K562 (cell line): ENCODE measurements around the gene USP37. TPM values are rescaled to one million over a fixed set of nuclear protein-coding genes. Genes with fewer than 3 reads are reported as not detected.

Experiments
- ARHGAP35 ChIP-seq: fragments of 450-650 bp; IDR thresholded peaks from 2 replicates; pipeline ENCODE4 v1.6.1; 2018; ENCODE audit not compliant: partially characterized antibody
- BDP1 ChIP-seq: IDR thresholded peaks from 3 replicates; pipeline ENCODE4 v1.6.1; 2011; ENCODE audit not compliant: insufficient read length, insufficient read depth
- CCNT2 ChIP-seq: IDR thresholded peaks from 2 replicates; pipeline ENCODE4 v1.6.1; 2011; ENCODE audit warnings: borderline replicate concordance, low read depth, mild to moderate bottlenecking, moderate library complexity, mixed read lengths, low read length; ENCODE audit not compliant: insufficient read length; ENCODE audit errors: extremely low read depth
- CREB1 ChIP-seq, 2 experiments: sonication (generic) in 1 of 2; formaldehyde crosslinking in 1 of 2; IDR thresholded peaks; 2 replicates each; pipeline versions ENCODE4 v1.6.1 to v1.8.0; 2012 to 2022; ENCODE audit warnings: inconsistent platforms in 1 of 2, mild to moderate bottlenecking in 1 of 2, missing genetic modification reagents in 1 of 2, moderate library complexity in 1 of 2
- ETS2 ChIP-seq: IDR thresholded peaks from 2 replicates; pipeline ENCODE4 v1.6.1; 2016; ENCODE audit warnings: borderline replicate concordance, missing genetic modification characterization, mild to moderate bottlenecking, moderate library complexity, missing compliant biosample characterization; ENCODE audit not compliant: poor library complexity, severe bottlenecking
- HBP1 ChIP-seq: fragments of 450-650 bp; formaldehyde crosslinking; IDR thresholded peaks from 2 replicates; pipeline ENCODE4 v1.4.0; 2022; ENCODE audit warnings: missing genetic modification characterization
- HDAC2 ChIP-seq: fragments of 450-650 bp; IDR thresholded peaks from 2 replicates; pipeline ENCODE4 v1.6.1; 2016; ENCODE audit warnings: mild to moderate bottlenecking
- HDAC6 ChIP-seq: IDR thresholded peaks from 2 replicates; pipeline ENCODE4 v1.6.1; 2012; ENCODE audit warnings: low read depth, mild to moderate bottlenecking, control low read depth, inconsistent platforms, low read length, moderate library complexity
- KAT2B ChIP-seq: IDR thresholded peaks from one replicate; pipeline ENCODE4 v1.6.1; 2012; ENCODE audit warnings: low read depth, mild to moderate bottlenecking, control low read depth, inconsistent platforms, low read length, moderate library complexity
- KLF1 ChIP-seq: fragments of 450-650 bp; IDR thresholded peaks from 2 replicates; pipeline ENCODE4 v1.6.1; 2016; ENCODE audit warnings: missing genetic modification characterization, missing compliant biosample characterization
- MTA3 ChIP-seq: fragments of 450-650 bp; formaldehyde crosslinking; IDR thresholded peaks from 2 replicates; pipeline ENCODE4 v1.6.1; 2017; ENCODE audit warnings: mild to moderate bottlenecking, borderline replicate concordance
- MXD1 ChIP-seq: fragments of 250-450 bp; sonication (Bioruptor Pico); IDR thresholded peaks from 2 replicates; pipeline ENCODE4 v1.8.0; 2021; ENCODE audit warnings: borderline replicate concordance, mild to moderate bottlenecking, moderate library complexity; ENCODE audit not compliant: poor library complexity, severe bottlenecking
- SMARCA4 ChIP-seq: fragments of 450-650 bp; IDR thresholded peaks from 2 replicates; pipeline ENCODE4 v1.6.1; 2016
- TEAD4 ChIP-seq, 2 experiments: sonication (generic) in 1 of 2; formaldehyde crosslinking in 1 of 2; IDR thresholded peaks; 2 replicates each; pipeline versions ENCODE4 v1.6.1 to v1.8.0; 2012 to 2022; ENCODE audit warnings: borderline replicate concordance in 1 of 2, inconsistent platforms in 1 of 2, low read length in 1 of 2, mild to moderate bottlenecking in 1 of 2, missing genetic modification reagents in 1 of 2
- ZBTB9 ChIP-seq: fragments of 450-650 bp; formaldehyde crosslinking; IDR thresholded peaks from 2 replicates; pipeline ENCODE4 v1.4.0; 2020; ENCODE audit warnings: mild to moderate bottlenecking, moderate library complexity
- ZNF197 ChIP-seq: fragments of 200-800 bp; sonication (Bioruptor generic); IDR thresholded peaks from 2 replicates; pipeline ENCODE4 v1.6.1; 2016; ENCODE audit warnings: low read depth, missing genetic modification characterization, missing compliant biosample characterization
- ZNF282 ChIP-seq: sonication (generic); formaldehyde crosslinking; IDR thresholded peaks from 2 replicates; pipeline ENCODE4 v1.8.1; 2023; ENCODE audit warnings: missing genetic modification reagents
- ZNF347 ChIP-seq: fragments of 450-650 bp; formaldehyde crosslinking; IDR thresholded peaks from 2 replicates; pipeline ENCODE4 v1.4.0; 2020; ENCODE audit warnings: low read depth, mild to moderate bottlenecking, moderate library complexity
- ZNF444 ChIP-seq: fragments of 250-450 bp; sonication (Bioruptor Pico); IDR thresholded peaks from 2 replicates; pipeline ENCODE4 v1.4.0; 2020; ENCODE audit warnings: mild to moderate bottlenecking, moderate library complexity
- ZNF445 ChIP-seq: fragments of 250-450 bp; sonication (Bioruptor Pico); IDR thresholded peaks from 2 replicates; pipeline ENCODE4 v1.4.0; 2020; ENCODE audit warnings: low read depth, mild to moderate bottlenecking, moderate library complexity
- ZNF551 ChIP-seq: fragments of 250-450 bp; sonication (Bioruptor Pico); IDR thresholded peaks from 2 replicates; pipeline ENCODE4 v1.5.0; 2021; ENCODE audit warnings: mild to moderate bottlenecking, moderate library complexity
- ZNF561 ChIP-seq: fragments of 450-650 bp; formaldehyde crosslinking; conservative IDR thresholded peaks from 2 replicates; pipeline ENCODE4 v1.4.0; 2020; ENCODE audit warnings: mild to moderate bottlenecking, moderate library complexity
- ZNF584 ChIP-seq: fragments of 200-800 bp; sonication (Bioruptor generic); IDR thresholded peaks from 2 replicates; pipeline ENCODE4 v1.6.1; 2016; ENCODE audit warnings: low read depth, mild to moderate bottlenecking, missing genetic modification characterization, missing compliant biosample characterization
- ZNF589 ChIP-seq: fragments of 200-800 bp; sonication (Bioruptor generic); IDR thresholded peaks from 2 replicates; pipeline ENCODE4 v1.6.1; 2016; ENCODE audit warnings: low read depth, missing genetic modification characterization, missing compliant biosample characterization
- polyA plus RNA-seq, 8 experiments: library from polyadenylated mRNA; depleted of rRNA in 4 of 8; stranded (reverse) in 5 of 8; unstranded in 3 of 8; fragments of >200 nt; fragmentation: Nextera tagmentation in 2 of 8; fragmentation: Illumina TruSeq in 1 of 8; extraction: Ambion mirVana in 2 of 8; extraction: Trizol in 1 of 8; gene quantifications; 2 replicates each; pipeline versions ENCODE4 v1.2.1 to v1.2.3, GENCODE V29; 2011 to 2014; ENCODE audit warnings: inconsistent platforms in 1 of 8, missing spikeins in 1 of 8
- total RNA-seq, 7 experiments: library from RNA; depleted of rRNA in 6 of 7; stranded (reverse); fragments of >200 nt in 6 of 7; fragmentation: Illumina TruSeq in 2 of 7; extraction: Trizol in 2 of 7; gene quantifications; 2 replicates each; pipeline versions ENCODE4 v1.2.1 to v1.2.3, GENCODE V29; 2011 to 2021; ENCODE audit warnings: low replicate concordance in 1 of 7

USP37 gene
- total and polyA plus RNA-seq, 9 of the 15 experiments (the other 6 are each of a cell fraction or from before 2014, with no cell fraction given) = 2.0 to 14.2 (median 8.5) TPM

- TF ChIP-seq HBP1 (CRISPR knock-in tag) (no peak), ETS2 (no peak), BDP1 (no peak), ZNF347 (CRISPR knock-in tag) (no peak), KAT2B (peak; percentile 21), ZNF551 (CRISPR knock-in tag) (no peak), ZBTB9 (CRISPR knock-in tag) (no peak), ZNF584 (CRISPR knock-in tag) (no peak), ZNF197 (no peak), MTA3 (0 out of 2 replicates have a peak, but pooled peaks have one; percentile 15), MXD1 (no peak), CREB1 (IDR thresholded peaks at IDR 0.05) (peak; percentile 86), CREB1 (CRISPR knock-in tag; IDR thresholded peaks at IDR 0.05) (peak; percentile 88), HDAC2 (no peak), KLF1 (tag) (no peak), ARHGAP35 (no peak), ZNF444 (CRISPR knock-in tag) (no peak), SMARCA4 (no peak), TEAD4 (IDR thresholded peaks at IDR 0.05; ENCODE audit: low read length) (peak; percentile 33; the same call in 1 of the 2 replicates), TEAD4 (CRISPR knock-in tag; IDR thresholded peaks at IDR 0.05; ENCODE audit: borderline replicate concordance) (no peak), ZNF561 (CRISPR knock-in tag) (no peak), CCNT2 (peak; percentile 54), ZNF445 (CRISPR knock-in tag) (no peak), ZNF282 (CRISPR knock-in tag) (0 out of 2 replicates have a peak, but pooled peaks have one; percentile 64), ZNF589 (CRISPR knock-in tag) (no peak), HDAC6 (no peak)
Observed at GRCh38 chr2:218568190-218569037, at the start of gene USP37, which contains the start of gene CNOT9 (continued).
